ENCODE results near the gene CSTPP1.
A peak's percentile ranks its signal among the peaks of the same experiment; 100 is the strongest.

- TF ChIP-seq ARNTL (CRISPR knock-in tag; IDR thresholded peaks at IDR 0.05; ENCODE audit: borderline replicate concordance, low read depth) (no peak), CREB5 (CRISPR knock-in tag; IDR thresholded peaks at IDR 0.05; ENCODE audit: low read depth) (no peak), ZNF565 (CRISPR knock-in tag; conservative IDR thresholded peaks at IDR 0.05; ENCODE audit: low read depth) (no peak), CSDC2 (CRISPR knock-in tag; IDR thresholded peaks at IDR 0.05) (no peak), ZFP30 (CRISPR knock-in tag; IDR thresholded peaks at IDR 0.05) (no peak), PPARA (CRISPR knock-in tag; IDR thresholded peaks at IDR 0.05; ENCODE audit: borderline replicate concordance) (no peak), RARB (CRISPR knock-in tag; IDR thresholded peaks at IDR 0.05) (no peak), ZC3H10 (CRISPR knock-in tag; IDR thresholded peaks at IDR 0.05) (no peak), BACH2 (CRISPR knock-in tag; IDR thresholded peaks at IDR 0.05; ENCODE audit: borderline replicate concordance) (no peak), ISL1 (CRISPR knock-in tag; IDR thresholded peaks at IDR 0.05) (peak; percentile 76), TSHZ2 (CRISPR knock-in tag; IDR thresholded peaks at IDR 0.05) (no peak)
- TF ChIP-seq, protein P1, sequence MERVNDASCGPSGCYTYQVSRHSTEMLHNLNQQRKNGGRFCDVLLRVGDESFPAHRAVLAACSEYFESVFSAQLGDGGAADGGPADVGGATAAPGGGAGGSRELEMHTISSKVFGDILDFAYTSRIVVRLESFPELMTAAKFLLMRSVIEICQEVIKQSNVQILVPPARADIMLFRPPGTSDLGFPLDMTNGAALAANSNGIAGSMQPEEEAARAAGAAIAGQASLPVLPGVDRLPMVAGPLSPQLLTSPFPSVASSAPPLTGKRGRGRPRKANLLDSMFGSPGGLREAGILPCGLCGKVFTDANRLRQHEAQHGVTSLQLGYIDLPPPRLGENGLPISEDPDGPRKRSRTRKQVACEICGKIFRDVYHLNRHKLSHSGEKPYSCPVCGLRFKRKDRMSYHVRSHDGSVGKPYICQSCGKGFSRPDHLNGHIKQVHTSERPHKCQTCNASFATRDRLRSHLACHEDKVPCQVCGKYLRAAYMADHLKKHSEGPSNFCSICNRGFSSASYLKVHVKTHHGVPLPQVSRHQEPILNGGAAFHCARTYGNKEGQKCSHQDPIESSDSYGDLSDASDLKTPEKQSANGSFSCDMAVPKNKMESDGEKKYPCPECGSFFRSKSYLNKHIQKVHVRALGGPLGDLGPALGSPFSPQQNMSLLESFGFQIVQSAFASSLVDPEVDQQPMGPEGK (CRISPR knock-in tag; IDR thresholded peaks at IDR 0.05; ENCODE audit: borderline replicate concordance) = no peak
Measured at GRCh38 chr11:47052576-47052975, 116.0 kb downstream of the CSTPP1 start.
